IPS-18a (cell line): ENCODE data around the gene LUC7L.
"Not testable (repeated sequence)": the region's sequence is repeated elsewhere in the genome, so short reads cannot be mapped to it uniquely, and the experiment has no call there.

Source experiments
- H3K27ac ChIP-seq: one replicate; pipeline ENCODE4 v1.5.1; 2013; ENCODE audit warnings: low read length
- H3K27me3 ChIP-seq: one replicate; pipeline ENCODE4 v1.6.1; 2013; ENCODE audit warnings: mild to moderate bottlenecking, low read length; ENCODE audit not compliant: control insufficient read depth, insufficient read depth
- H3K36me3 ChIP-seq: one replicate; pipeline ENCODE4 v1.6.1; 2013; ENCODE audit warnings: low read depth, low read length; ENCODE audit not compliant: control insufficient read depth
- H3K4me1 ChIP-seq: one replicate; pipeline ENCODE4 v1.6.1; 2013; ENCODE audit warnings: low read depth, low read length; ENCODE audit not compliant: control insufficient read depth
- H3K4me3 ChIP-seq: one replicate; pipeline ENCODE4 v1.5.1; 2013; ENCODE audit warnings: low read length
- H3K9ac ChIP-seq: one replicate; pipeline ENCODE4 v1.6.1; 2013; ENCODE audit warnings: mild to moderate bottlenecking, low read length, moderate library complexity
- H3K9me3 ChIP-seq: one replicate; pipeline ENCODE4 v1.6.1; 2013; ENCODE audit warnings: low read depth, low read length; ENCODE audit not compliant: control insufficient read depth

The LUC7L gene

DNA sequence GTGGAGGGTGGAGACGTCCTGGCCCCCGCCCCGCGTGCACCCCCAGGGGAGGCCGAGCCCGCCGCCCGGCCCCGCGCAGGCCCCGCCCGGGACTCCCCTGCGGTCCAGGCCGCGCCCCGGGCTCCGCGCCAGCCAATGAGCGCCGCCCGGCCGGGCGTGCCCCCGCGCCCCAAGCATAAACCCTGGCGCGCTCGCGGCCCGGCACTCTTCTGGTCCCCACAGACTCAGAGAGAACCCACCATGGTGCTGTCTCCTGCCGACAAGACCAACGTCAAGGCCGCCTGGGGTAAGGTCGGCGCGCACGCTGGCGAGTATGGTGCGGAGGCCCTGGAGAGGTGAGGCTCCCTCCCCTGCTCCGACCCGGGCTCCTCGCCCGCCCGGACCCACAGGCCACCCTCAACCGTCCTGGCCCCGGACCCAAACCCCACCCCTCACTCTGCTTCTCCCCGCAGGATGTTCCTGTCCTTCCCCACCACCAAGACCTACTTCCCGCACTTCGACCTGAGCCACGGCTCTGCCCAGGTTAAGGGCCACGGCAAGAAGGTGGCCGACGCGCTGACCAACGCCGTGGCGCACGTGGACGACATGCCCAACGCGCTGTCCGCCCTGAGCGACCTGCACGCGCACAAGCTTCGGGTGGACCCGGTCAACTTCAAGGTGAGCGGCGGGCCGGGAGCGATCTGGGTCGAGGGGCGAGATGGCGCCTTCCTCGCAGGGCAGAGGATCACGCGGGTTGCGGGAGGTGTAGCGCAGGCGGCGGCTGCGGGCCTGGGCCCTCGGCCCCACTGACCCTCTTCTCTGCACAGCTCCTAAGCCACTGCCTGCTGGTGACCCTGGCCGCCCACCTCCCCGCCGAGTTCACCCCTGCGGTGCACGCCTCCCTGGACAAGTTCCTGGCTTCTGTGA lies 52.5 kb downstream of the LUC7L start, which contains the start of gene HBA1:
Gene HBA1, plus strand, starts transcription at position 204 of the 906 bp plus-strand sequence. Its CDS starts 37 bp downstream, at position 241.
- not testable (repeated sequence) for H3K27ac ChIP-seq, H3K4me3 ChIP-seq, H3K4me1 ChIP-seq, H3K36me3 ChIP-seq, H3K9ac ChIP-seq, H3K9me3 ChIP-seq
- H3K27me3 ChIP-seq, result peaks cover 84% of the 10 kb centered on the region

DNA sequence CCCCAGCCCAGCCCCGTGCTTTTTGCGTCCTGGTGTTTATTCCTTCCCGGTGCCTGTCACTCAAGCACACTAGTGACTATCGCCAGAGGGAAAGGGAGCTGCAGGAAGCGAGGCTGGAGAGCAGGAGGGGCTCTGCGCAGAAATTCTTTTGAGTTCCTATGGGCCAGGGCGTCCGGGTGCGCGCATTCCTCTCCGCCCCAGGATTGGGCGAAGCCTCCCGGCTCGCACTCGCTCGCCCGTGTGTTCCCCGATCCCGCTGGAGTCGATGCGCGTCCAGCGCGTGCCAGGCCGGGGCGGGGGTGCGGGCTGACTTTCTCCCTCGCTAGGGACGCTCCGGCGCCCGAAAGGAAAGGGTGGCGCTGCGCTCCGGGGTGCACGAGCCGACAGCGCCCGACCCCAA lies 53.2 kb downstream of the LUC7L start:
- H3K27me3 ChIP-seq, result peaks cover 88% of the 10 kb centered on the region
- not testable (repeated sequence) for H3K4me3 ChIP-seq, H3K36me3 ChIP-seq, H3K4me1 ChIP-seq, H3K9me3 ChIP-seq, H3K9ac ChIP-seq, H3K27ac ChIP-seq

DNA sequence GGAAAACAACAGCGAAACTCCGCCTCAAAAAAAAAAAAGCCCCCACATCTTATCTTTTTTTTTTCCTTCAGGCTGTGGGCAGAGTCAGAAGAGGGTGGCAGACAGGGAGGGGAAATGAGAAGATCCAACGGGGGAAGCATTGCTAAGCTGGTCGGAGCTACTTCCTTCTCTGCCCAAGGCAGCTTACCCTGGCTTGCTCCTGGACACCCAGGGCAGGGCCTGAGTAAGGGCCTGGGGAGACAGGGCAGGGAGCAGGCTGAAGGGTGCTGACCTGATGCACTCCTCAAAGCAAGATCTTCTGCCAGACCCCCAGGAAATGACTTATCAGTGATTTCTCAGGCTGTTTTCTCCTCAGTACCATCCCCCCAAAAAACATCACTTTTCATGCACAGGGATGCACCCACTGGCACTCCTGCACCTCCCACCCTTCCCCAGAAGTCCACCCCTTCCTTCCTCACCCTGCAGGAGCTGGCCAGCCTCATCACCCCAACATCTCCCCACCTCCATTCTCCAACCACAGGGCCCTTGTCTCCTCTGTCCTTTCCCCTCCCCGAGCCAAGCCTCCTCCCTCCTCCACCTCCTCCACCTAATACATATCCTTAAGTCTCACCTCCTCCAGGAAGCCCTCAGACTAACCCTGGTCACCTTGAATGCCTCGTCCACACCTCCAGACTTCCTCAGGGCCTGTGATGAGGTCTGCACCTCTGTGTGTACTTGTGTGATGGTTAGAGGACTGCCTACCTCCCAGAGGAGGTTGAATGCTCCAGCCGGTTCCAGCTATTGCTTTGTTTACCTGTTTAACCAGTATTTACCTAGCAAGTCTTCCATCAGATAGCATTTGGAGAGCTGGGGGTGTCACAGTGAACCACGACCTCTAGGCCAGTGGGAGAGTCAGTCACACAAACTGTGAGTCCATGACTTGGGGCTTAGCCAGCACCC lies 54.0 kb downstream of the LUC7L start:
- Histone ChIP-seq H3K4me3 (no peak overlapping the region), H3K4me1 (no peaks in the 10 kb centered on the region), H3K27me3 (peaks cover 88% of the 10 kb centered on the region)

DNA sequence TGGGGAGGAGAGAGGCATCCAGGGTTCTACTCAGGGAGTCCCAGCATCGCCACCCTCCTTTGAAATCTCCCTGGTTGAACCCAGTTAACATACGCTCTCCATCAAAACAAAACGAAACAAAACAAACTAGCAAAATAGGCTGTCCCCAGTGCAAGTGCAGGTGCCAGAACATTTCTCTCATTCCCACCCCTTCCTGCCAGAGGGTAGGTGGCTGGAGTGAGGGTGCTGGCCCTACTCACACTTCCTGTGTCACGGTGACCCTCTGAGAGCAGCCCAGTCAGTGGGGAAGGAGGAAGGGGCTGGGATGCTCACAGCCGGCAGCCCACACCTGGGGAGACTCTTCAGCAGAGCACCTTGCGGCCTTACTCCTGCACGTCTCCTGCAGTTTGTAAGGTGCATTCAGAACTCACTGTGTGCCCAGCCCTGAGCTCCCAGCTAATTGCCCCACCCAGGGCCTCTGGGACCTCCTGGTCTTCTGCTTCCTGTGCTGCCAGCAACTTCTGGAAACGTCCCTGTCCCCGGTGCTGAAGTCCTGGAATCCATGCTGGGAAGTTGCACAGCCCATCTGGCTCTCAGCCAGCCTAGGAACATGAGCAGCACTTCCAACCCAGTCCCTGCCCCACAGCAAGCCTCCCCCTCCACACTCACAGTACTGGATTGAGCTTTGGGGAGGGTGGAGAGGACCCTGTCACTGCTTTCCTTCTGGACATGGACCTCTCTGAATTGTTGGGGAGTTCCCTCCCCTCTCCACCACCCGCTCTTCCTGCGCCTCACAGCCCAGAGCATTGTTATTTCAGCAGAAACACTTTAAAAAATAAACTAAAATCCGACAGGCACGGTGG lies 55.1 kb downstream of the LUC7L start:
- H3K9ac ChIP-seq, H3K9me3 ChIP-seq, H3K4me1 ChIP-seq, H3K36me3 ChIP-seq, H3K27ac ChIP-seq, H3K4me3 ChIP-seq: not testable (repeated sequence)
- H3K27me3 ChIP-seq, result peaks cover 87% of the 10 kb centered on the region

More for the DNA sequence above, 54.0 kb downstream of the LUC7L start:
- no peaks in the 10 kb centered on the region for H3K36me3 ChIP-seq
- H3K9me3 ChIP-seq, result no peaks in the 10 kb centered on the region
- no peak overlapping the region for H3K9ac ChIP-seq
- no peak overlapping the region for H3K27ac ChIP-seq

DNA sequence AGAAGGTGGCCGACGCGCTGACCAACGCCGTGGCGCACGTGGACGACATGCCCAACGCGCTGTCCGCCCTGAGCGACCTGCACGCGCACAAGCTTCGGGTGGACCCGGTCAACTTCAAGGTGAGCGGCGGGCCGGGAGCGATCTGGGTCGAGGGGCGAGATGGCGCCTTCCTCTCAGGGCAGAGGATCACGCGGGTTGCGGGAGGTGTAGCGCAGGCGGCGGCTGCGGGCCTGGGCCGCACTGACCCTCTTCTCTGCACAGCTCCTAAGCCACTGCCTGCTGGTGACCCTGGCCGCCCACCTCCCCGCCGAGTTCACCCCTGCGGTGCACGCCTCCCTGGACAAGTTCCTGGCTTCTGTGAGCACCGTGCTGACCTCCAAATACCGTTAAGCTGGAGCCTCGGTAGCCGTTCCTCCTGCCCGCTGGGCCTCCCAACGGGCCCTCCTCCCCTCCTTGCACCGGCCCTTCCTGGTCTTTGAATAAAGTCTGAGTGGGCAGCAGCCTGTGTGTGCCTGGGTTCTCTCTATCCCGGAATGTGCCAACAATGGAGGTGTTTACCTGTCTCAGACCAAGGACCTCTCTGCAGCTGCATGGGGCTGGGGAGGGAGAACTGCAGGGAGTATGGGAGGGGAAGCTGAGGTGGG lies 55.9 kb downstream of the LUC7L start:
- not testable (repeated sequence) for H3K4me3 ChIP-seq, H3K36me3 ChIP-seq, H3K9ac ChIP-seq, H3K27ac ChIP-seq, H3K4me1 ChIP-seq, H3K9me3 ChIP-seq
- H3K27me3 ChIP-seq, result peaks cover 87% of the 10 kb centered on the region

DNA sequence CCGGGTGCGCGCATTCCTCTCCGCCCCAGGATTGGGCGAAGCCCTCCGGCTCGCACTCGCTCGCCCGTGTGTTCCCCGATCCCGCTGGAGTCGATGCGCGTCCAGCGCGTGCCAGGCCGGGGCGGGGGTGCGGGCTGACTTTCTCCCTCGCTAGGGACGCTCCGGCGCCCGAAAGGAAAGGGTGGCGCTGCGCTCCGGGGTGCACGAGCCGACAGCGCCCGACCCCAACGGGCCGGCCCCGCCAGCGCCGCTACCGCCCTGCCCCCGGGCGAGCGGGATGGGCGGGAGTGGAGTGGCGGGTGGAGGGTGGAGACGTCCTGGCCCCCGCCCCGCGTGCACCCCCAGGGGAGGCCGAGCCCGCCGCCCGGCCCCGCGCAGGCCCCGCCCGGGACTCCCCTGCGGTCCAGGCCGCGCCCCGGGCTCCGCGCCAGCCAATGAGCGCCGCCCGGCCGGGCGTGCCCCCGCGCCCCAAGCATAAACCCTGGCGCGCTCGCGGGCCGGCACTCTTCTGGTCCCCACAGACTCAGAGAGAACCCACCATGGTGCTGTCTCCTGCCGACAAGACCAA lies 56.8 kb downstream of the LUC7L start, which contains the start of gene HBA2:
Gene HBA2, plus strand, starts transcription at position 503 of the 568 bp plus-strand sequence. Its CDS starts 37 bp downstream, at position 540.
- H3K9ac ChIP-seq, H3K4me3 ChIP-seq, H3K27ac ChIP-seq: not testable (repeated sequence)

DNA sequence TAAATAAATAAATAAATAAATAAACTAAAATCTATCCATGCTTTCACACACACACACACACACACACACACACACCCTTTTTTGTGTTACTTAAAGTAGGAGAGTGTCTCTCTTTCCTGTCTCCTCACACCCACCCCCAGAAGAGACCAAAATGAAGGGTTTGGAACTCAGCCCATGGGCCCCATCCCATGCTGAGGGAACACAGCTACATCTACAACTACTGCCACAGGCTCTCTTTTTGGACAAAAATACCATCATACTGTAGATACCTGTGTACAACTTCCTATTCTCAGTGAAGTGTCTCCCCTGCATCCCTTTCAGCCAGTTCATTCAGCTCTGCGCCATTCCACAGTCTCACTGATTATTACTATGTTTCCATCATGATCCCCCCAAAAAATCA lies 58.5 kb downstream of the LUC7L start:
- Histone ChIP-seq H3K36me3 (no peaks in the 10 kb centered on the region), H3K4me3 (no peak overlapping the region), H3K27me3 (peaks cover 92% of the 10 kb centered on the region), H3K27ac (no peak overlapping the region), H3K9me3 (no peaks in the 10 kb centered on the region), H3K9ac (no peak overlapping the region), H3K4me1 (peaks cover 8% of the 10 kb centered on the region)

More for the DNA sequence above, 56.8 kb downstream of the LUC7L start, which contains the start of gene HBA2:
- not testable (repeated sequence) for H3K36me3 ChIP-seq, H3K4me1 ChIP-seq, H3K9me3 ChIP-seq
- peaks cover 87% of the 10 kb centered on the region for H3K27me3 ChIP-seq

DNA sequence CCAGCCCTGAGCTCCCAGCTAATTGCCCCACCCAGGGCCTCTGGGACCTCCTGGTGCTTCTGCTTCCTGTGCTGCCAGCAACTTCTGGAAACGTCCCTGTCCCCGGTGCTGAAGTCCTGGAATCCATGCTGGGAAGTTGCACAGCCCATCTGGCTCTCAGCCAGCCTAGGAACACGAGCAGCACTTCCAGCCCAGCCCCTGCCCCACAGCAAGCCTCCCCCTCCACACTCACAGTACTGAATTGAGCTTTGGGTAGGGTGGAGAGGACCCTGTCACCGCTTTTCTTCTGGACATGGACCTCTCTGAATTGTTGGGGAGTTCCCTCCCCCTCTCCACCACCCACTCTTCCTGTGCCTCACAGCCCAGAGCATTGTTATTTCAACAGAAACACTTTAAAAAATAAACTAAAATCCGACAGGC lies 59.2 kb downstream of the LUC7L start:
- H3K27ac ChIP-seq, H3K36me3 ChIP-seq, H3K4me3 ChIP-seq, H3K9me3 ChIP-seq, H3K9ac ChIP-seq: not testable (repeated sequence)
- peaks cover 11% of the 10 kb centered on the region for H3K4me1 ChIP-seq
- H3K27me3 ChIP-seq, result peaks cover 92% of the 10 kb centered on the region

DNA sequence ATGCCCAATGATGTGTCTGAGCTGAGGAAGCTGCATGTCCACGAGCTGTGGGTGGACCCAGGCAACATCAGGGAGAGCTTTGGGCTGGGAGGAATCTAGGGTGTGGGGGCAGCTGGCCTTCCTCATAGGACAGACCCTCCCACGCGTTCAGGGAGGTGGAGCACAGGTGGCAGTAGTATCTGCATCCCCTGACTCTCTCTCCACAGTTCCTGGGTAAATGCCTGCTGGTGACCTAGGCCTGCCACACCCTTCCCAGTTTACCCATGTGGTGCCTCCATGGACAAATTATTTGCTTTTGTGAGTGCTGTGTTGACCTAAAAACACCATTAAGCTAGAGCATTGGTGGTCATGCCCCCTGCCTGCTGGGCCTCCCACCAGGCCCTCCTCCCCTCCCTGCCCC lies 60.2 kb downstream of the LUC7L start:
- Histone ChIP-seq H3K9ac (no peak overlapping the region), H3K36me3 (no peaks in the 10 kb centered on the region), H3K9me3 (no peaks in the 10 kb centered on the region), H3K27me3 (peaks cover 84% of the 10 kb centered on the region), H3K4me3 (no peak overlapping the region), H3K4me1 (peaks cover 11% of the 10 kb centered on the region), H3K27ac (no peak overlapping the region)

DNA sequence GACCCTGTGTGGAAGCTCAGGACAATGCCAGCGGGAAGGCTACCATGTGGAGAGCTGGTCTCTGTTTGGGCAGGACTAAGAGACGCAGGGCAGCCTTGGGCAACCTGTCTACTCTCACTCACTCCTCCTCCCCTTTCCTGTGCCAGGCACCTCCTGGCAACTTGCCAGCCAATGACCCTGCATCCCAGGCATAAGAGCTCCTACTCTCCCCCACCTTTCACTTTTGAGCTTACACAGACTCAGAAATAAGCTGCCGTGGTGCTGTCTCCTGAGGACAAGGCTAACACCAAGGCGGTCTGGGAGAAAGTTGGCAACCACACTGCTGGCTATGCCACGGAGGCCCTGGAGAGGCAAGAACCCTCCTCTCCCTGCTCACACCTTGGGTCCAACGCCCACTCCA lies 60.8 kb downstream of the LUC7L start:
- peaks cover 83% of the 10 kb centered on the region for H3K27me3 ChIP-seq
- H3K4me1 ChIP-seq, result peaks cover 11% of the 10 kb centered on the region
- no peaks in the 10 kb centered on the region for H3K9me3 ChIP-seq
- no peak overlapping the region for H3K27ac ChIP-seq
- H3K4me3 ChIP-seq, result no peak overlapping the region
- H3K36me3 ChIP-seq, result no peaks in the 10 kb centered on the region
- H3K9ac ChIP-seq, result no peak overlapping the region
